C4-2B (cell line): ENCODE measurements around the gene LRMDA.

Source experiments
- H3K27ac ChIP-seq: fragments of 450-650 bp; 2 replicates; pipeline ENCODE4 v1.5.1; 2017
- CTCF ChIP-seq: fragments of 450-650 bp; conservative IDR thresholded peaks from 2 replicates; pipeline ENCODE4 v1.5.1; 2017; ENCODE audit warnings: mild to moderate bottlenecking
- ZFX ChIP-seq: fragments of 450-650 bp; IDR thresholded peaks from 2 replicates; pipeline ENCODE4 v1.6.1; 2017

Gene LRMDA

GRCh38 chr10:75407713-75408508, 23.5 kb upstream of the LRMDA start:
- peak overlapping the region; percentile 90 for H3K27ac ChIP-seq
- TF ChIP-seq ZFX (no peak), CTCF (no peak)

- TF ChIP-seq ZFX (no peak), CTCF (no peak)
- H3K27ac ChIP-seq: peak overlapping the region; percentile 90
Measured at GRCh38 chr10:75408509-75408875, 22.9 kb upstream of the LRMDA start.

- TF ChIP-seq ZFX (peak; percentile 95), CTCF (no peak; the same call in 1 of the 2 replicates)
- H3K27ac ChIP-seq: peak overlapping the region; percentile 90
Measured at GRCh38 chr10:75408911-75409885, 22.2 kb upstream of the LRMDA start.

GRCh38 chr10:75410132-75411005, 21.1 kb upstream of the LRMDA start:
- peak overlapping the region; percentile 90 for H3K27ac ChIP-seq
- TF ChIP-seq CTCF (no peak), ZFX (no peak)

GRCh38 chr10:75414527-75414926, 16.9 kb upstream of the LRMDA start:
- no peak for TF ChIP-seq CTCF
- TF ChIP-seq ZFX: no peak
- no peak overlapping the region for H3K27ac ChIP-seq

- TF ChIP-seq CTCF (no peak), ZFX (no peak)
- H3K27ac ChIP-seq: no peak overlapping the region
Measured at GRCh38 chr10:75417522-75417927, 13.9 kb upstream of the LRMDA start.
